GM10266 (cell line): ENCODE measurements around the gene MCAT.

ENCODE experiments used
- DNase-seq: peaks from one replicate; pipeline ENCODE4 v3.0.0; 2012; ENCODE audit errors: extremely low spot score
- TF ChIP-seq, protein P1 (sequence below): IDR thresholded peaks from 2 replicates; pipeline ENCODE4 v1.5.1; 2012; ENCODE audit warnings: mild to moderate bottlenecking, low read depth; ENCODE audit not compliant: control insufficient read depth, insufficient read depth; ENCODE audit errors: missing control alignments

Gene MCAT

DNA sequence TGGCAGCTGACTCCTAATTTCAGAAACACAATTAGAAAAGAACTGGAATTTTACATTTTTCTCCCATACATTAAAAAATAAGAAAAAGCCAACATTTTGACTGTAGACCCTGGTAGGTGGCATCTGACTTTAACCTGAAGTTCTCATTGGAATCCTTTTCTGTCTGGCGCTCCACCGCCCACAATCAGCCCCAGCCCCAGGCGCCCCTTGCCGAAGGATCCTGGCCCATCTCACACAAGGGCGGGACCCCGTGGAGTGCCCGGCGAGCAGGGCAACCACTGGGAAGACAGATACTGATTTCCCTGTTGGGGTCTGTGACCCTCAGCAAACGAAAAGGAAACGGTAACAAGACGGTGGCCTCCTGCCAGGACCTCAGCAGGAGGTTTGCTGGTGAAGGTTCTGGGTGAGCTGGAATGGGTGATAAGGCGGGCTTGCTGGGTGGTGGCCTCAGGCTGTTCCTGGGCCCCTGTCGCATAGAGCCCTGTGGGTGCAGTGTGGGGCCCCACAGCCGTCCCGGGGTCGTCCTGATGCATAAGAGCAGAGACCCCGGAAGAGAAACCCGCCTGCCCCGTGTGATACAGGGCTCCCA is 23.9 kb upstream of the MCAT start:
- DNase-seq, result no peak
- TF ChIP-seq, protein P1, sequence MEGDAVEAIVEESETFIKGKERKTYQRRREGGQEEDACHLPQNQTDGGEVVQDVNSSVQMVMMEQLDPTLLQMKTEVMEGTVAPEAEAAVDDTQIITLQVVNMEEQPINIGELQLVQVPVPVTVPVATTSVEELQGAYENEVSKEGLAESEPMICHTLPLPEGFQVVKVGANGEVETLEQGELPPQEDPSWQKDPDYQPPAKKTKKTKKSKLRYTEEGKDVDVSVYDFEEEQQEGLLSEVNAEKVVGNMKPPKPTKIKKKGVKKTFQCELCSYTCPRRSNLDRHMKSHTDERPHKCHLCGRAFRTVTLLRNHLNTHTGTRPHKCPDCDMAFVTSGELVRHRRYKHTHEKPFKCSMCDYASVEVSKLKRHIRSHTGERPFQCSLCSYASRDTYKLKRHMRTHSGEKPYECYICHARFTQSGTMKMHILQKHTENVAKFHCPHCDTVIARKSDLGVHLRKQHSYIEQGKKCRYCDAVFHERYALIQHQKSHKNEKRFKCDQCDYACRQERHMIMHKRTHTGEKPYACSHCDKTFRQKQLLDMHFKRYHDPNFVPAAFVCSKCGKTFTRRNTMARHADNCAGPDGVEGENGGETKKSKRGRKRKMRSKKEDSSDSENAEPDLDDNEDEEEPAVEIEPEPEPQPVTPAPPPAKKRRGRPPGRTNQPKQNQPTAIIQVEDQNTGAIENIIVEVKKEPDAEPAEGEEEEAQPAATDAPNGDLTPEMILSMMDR, result no peak

DNA sequence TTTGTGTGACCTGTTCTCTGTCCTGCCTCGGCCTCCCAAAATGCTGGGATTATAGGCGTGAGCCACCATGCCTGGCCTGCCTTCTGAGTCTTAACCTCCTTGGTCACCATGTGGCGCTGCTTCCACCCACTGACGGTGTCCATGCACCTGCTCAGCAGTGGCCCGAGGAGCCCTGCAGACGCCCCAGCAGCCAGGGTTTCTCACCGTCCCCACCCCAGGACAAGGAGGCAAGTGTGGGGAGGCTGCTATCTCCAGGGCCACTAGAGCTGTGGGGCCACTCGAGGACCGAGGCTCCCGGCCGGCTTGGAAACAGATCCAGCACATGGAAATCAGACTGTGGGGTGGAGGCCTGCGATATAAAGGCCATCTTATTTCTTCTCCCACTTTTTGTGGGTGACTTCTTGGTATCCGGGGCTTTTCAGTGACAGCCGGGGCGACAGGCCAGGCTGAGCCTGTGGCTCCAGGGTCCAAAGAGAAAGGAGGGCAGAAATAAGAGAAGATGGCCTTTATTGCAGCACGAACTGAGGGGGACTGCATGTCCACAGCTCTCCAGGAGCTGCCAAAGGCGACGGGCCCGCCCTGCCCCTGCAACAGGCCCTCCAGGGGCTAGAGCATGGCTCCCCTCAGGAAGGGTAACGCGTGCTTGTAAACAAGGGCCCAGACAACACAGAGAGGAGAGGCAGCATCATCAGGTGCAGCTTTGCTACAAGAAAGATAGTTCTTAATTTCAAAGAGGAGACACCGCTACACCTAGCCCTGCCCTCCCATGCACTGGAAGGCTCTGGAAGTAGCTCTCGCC is 23.1 kb upstream of the MCAT start:
- TF ChIP-seq, protein P1, result no peak
- DNase-seq, result no peak

- no peak for DNase-seq
- TF ChIP-seq, protein P1, result no peak
These were observed 21.4 kb upstream of the MCAT start for GRCh38 chr22:43164636-43165035.

GRCh38 chr22:43163241-43163795 is 20.1 kb upstream of the MCAT start:
- TF ChIP-seq, protein P1, result no peak

GRCh38 chr22:43162412-43163150 is 19.4 kb upstream of the MCAT start:
- TF ChIP-seq, protein P1, result no peak
- no peak for DNase-seq

More at GRCh38 chr22:43163241-43163795, 20.1 kb upstream of the MCAT start:
- DNase-seq, result no peak

GRCh38 chr22:43160497-43161126 is 17.4 kb upstream of the MCAT start:
- TF ChIP-seq, protein P1, result no peak
- DNase-seq, result no peak
